HEK293 (cell line): ENCODE data around the gene RAB17.
"Not testable (repeated sequence)": the region's sequence is repeated elsewhere in the genome, so short reads cannot be mapped to it uniquely, and the experiment has no call there.

Source experiments
- CTCF ChIA-PET: fragments of 350-600 bp; formaldehyde crosslinking; extraction: SDS; loops from one replicate; lab custom pipeline; 2021; ENCODE audit warnings: antibody characterized with exemption; lab: Yijun Ruan, JAX
- POLR2A ChIA-PET: fragments of 300-600 bp; formaldehyde crosslinking; extraction: SDS; loops from one replicate; lab custom pipeline; 2020; ENCODE audit warnings: antibody characterized with exemption, inconsistent platforms; lab: Yijun Ruan, JAX
- H3K27ac ChIP-seq: fragments of 200-500 bp; sonication (Bioruptor generic); 2 replicates; pipeline ENCODE4 v1.5.1; 2014; ENCODE audit warnings: low read depth, low read length, control low read depth, inconsistent platforms; ENCODE audit errors: extremely low read depth
- H3K36me3 ChIP-seq, 2 experiments: fragments of 200-500 bp in 1 of 2; sonication (Bioruptor generic) in 1 of 2; 1 replicate in 1 of 2; 2 replicates in 1 of 2; pipeline ENCODE4 v1.5.1; 2014 to 2017; ENCODE audit warnings: inconsistent platforms in 2 of 2, low read length in 2 of 2; ENCODE audit not compliant: control insufficient read depth in 2 of 2, insufficient read depth in 1 of 2
- H3K4me1 ChIP-seq: fragments of 200-500 bp; sonication (Bioruptor generic); 2 replicates; pipeline ENCODE4 v1.5.1; 2014; ENCODE audit warnings: mild to moderate bottlenecking, low read length, inconsistent platforms; ENCODE audit not compliant: control insufficient read depth, insufficient read depth
- H3K4me3 ChIP-seq: 2 replicates; pipeline ENCODE4 v1.5.1; 2011; ENCODE audit warnings: low read depth, mild to moderate bottlenecking, control low read depth, low read length, moderate library complexity
- H3K9me3 ChIP-seq: fragments of 200-500 bp; sonication (Bioruptor generic); 2 replicates; pipeline ENCODE4 v1.5.1; 2014; ENCODE audit warnings: low read depth, low read length, inconsistent platforms; ENCODE audit not compliant: control insufficient read depth, insufficient read depth
- EGR2 ChIP-seq: fragments of 450-650 bp; formaldehyde crosslinking; IDR thresholded peaks from 2 replicates; pipeline ENCODE4 v1.5.1; 2016; ENCODE audit warnings: low read depth, missing biosample characterization, missing genetic modification characterization
- ZFHX2 ChIP-seq: fragments of 450-650 bp; formaldehyde crosslinking; conservative IDR thresholded peaks from 2 replicates; pipeline ENCODE4 v1.5.1; 2016; ENCODE audit warnings: missing biosample characterization, missing genetic modification characterization
- ZIC2 ChIP-seq: fragments of 450-650 bp; formaldehyde crosslinking; IDR thresholded peaks from 2 replicates; pipeline ENCODE4 v1.5.1; 2016; ENCODE audit warnings: missing biosample characterization, missing genetic modification characterization
- ZNF121 ChIP-seq: fragments of 450-650 bp; formaldehyde crosslinking; IDR thresholded peaks from 2 replicates; pipeline ENCODE4 v1.5.1; 2016; ENCODE audit warnings: missing biosample characterization, missing genetic modification characterization
- ZNF140 ChIP-seq: fragments of 450-650 bp; formaldehyde crosslinking; IDR thresholded peaks from 2 replicates; pipeline ENCODE4 v1.5.1; 2016; ENCODE audit warnings: missing biosample characterization, missing genetic modification characterization
- ZNF146 ChIP-seq: fragments of 450-650 bp; formaldehyde crosslinking; IDR thresholded peaks from 2 replicates; pipeline ENCODE4 v1.5.1; 2016; ENCODE audit warnings: missing biosample characterization, missing genetic modification characterization
- ZNF335 ChIP-seq: fragments of 450-650 bp; formaldehyde crosslinking; conservative IDR thresholded peaks from 2 replicates; pipeline ENCODE4 v1.5.1; 2016; ENCODE audit warnings: missing biosample characterization, missing genetic modification characterization
- ZNF529 ChIP-seq: fragments of 450-650 bp; formaldehyde crosslinking; IDR thresholded peaks from 2 replicates; pipeline ENCODE4 v1.5.1; 2017; ENCODE audit warnings: missing genetic modification characterization, missing biosample characterization; ENCODE audit not compliant: insufficient replicate concordance
- ZNF664 ChIP-seq: fragments of 450-650 bp; formaldehyde crosslinking; IDR thresholded peaks from 2 replicates; pipeline ENCODE4 v1.5.1; 2016; ENCODE audit warnings: missing biosample characterization, missing genetic modification characterization
- TF ChIP-seq, protein P1 (sequence below): fragments of 450-650 bp; formaldehyde crosslinking; IDR thresholded peaks from 2 replicates; pipeline ENCODE4 v1.5.1; 2016; ENCODE audit warnings: missing biosample characterization, missing genetic modification characterization
- TF ChIP-seq, protein P2 (sequence below): fragments of 450-650 bp; formaldehyde crosslinking; IDR thresholded peaks from 2 replicates; pipeline ENCODE4 v1.5.1; 2016; ENCODE audit warnings: missing biosample characterization, missing genetic modification characterization
- TF ChIP-seq, protein P3 (sequence below): fragments of 450-650 bp; formaldehyde crosslinking; IDR thresholded peaks from 2 replicates; pipeline ENCODE4 v1.5.1; 2016; ENCODE audit warnings: missing biosample characterization, missing genetic modification characterization

The RAB17 gene

DNA sequence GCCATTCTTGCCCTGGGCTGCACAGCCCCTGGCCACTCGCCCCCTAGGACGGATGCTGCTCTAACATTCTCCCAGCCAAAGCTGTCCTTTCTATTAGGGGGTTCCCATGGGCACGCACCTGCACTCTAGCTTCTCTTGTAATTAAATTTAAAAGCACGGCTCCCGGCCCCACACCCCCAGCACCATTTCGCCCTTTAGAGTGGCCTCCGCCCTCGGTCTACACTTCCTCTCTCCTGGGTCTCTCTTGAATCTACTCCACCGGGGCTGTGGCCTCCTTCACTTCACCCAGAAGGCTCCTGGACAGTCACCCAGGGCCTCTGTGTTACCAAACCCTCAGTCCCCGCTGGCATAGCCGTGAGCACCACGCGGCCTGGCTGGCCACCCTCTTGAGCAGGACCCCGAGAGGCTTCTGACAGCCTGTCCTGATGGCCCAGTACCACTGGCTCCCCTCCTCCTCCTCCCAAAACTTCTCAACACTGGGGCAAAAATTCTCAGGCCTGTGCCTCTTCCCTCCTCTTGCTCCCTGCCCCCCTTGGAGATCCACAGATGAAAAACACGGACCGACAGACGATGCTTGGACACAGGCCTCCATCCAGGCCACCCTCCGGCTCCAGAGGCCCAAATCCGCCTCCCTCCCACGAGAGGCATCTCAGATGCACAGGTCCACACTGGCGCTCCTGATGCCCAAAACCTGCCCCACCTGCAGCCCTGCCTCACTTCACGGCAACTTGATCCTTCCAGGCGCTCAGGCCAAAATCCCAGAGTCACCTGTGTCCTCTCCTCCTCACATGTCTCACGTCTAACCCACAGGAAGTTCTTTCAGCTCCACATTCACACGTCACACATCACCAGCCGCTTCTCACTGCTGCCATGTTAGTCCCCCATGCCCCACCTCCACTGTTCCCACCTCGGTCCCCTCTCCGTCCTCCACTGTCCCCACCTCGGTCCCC is 6.9 kb upstream of the RAB17 start:
- Histone ChIP-seq H3K9me3 (no peaks in the 10 kb centered on the region), H3K27ac (no peak overlapping the region), H3K36me3 (no peaks in the 10 kb centered on the region), H3K4me1 (peaks cover 7% of the 10 kb centered on the region; the same call in 1 of the 2 replicates), H3K4me3 (no peak overlapping the region)
- CTCF ChIA-PET = no interaction called here
- POLR2A ChIA-PET = no interaction called here
- TF ChIP-seq, protein P1, sequence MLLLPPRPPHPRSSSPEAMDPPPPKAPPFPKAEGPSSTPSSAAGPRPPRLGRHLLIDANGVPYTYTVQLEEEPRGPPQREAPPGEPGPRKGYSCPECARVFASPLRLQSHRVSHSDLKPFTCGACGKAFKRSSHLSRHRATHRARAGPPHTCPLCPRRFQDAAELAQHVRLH (tag by site-specific recombination) = no peak
- 0 out of 2 replicates have a peak, but pooled peaks have one; percentile 26 for TF ChIP-seq ZNF335 (tag by site-specific recombination)

DNA sequence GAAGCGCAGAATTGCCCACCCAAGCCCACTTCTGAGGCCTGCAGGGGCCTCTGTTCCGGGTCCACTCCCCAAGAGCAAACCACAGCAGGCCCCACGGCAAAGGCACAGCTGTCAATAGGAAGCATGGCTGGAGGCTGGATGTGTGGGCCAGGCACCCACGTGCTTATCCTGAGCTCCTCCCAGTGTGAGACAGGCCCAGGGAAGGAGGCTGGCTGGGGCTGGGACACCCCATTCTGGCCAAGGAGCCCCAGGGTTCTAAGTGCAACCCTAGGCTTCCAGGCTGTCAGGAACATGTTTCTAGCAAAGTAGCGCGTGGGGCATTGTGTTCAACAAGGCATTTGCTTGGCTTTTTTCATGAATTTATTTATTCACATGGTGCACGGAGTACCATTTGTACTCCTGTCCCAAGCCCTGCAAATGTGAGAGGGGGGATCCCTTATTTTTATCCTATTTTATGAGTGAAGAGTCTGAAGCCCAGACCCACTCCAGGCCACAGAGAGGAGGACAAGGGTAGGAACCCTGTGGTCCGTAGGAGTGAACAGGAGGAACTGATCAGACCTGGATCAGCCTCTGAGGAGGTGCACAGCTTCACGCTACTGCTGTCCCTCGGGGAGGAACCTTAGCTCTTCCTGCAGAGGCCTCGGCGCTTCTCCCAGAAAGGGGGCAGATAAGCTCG is 6.1 kb upstream of the RAB17 start:
- peaks cover 7% of the 10 kb centered on the region; the same call in 1 of the 2 replicates for H3K4me1 ChIP-seq
- H3K27ac ChIP-seq = no peak overlapping the region
- no peaks in the 10 kb centered on the region for H3K36me3 ChIP-seq
- POLR2A ChIA-PET = no interaction called here
- H3K4me3 ChIP-seq = no peak overlapping the region
- CTCF ChIA-PET = interaction anchor here (0.6 kb wide), 1 partner anchor 106 kb away, joined by 4 read pairs; no protein-coding TSS in a partner anchor
- H3K9me3 ChIP-seq = no peaks in the 10 kb centered on the region
- TF ChIP-seq ZNF140 (tag by site-specific recombination) (no peak), ZFHX2 (tag by site-specific recombination) (peak; percentile 18; the same call in 1 of the 2 replicates), ZIC2 (tag by site-specific recombination) (0 out of 2 replicates have a peak, but pooled peaks have one; percentile 6), ZNF529 (tag by site-specific recombination) (no peak), EGR2 (tag by site-specific recombination) (peak; percentile 39; the same call in 1 of the 2 replicates), ZNF146 (tag by site-specific recombination) (no peak)
- TF ChIP-seq, protein P2, sequence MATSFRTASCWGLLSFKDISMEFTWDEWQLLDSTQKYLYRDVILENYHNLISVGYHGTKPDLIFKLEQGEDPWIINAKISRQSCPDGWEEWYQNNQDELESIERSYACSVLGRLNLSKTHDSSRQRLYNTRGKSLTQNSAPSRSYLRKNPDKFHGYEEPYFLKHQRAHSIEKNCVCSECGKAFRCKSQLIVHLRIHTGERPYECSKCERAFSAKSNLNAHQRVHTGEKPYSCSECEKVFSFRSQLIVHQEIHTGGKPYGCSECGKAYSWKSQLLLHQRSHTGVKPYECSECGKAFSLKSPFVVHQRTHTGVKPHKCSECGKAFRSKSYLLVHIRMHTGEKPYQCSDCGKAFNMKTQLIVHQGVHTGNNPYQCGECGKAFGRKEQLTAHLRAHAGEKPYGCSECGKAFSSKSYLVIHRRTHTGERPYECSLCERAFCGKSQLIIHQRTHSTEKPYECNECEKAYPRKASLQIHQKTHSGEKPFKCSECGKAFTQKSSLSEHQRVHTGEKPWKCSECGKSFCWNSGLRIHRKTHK = no peak
- TF ChIP-seq, protein P3, sequence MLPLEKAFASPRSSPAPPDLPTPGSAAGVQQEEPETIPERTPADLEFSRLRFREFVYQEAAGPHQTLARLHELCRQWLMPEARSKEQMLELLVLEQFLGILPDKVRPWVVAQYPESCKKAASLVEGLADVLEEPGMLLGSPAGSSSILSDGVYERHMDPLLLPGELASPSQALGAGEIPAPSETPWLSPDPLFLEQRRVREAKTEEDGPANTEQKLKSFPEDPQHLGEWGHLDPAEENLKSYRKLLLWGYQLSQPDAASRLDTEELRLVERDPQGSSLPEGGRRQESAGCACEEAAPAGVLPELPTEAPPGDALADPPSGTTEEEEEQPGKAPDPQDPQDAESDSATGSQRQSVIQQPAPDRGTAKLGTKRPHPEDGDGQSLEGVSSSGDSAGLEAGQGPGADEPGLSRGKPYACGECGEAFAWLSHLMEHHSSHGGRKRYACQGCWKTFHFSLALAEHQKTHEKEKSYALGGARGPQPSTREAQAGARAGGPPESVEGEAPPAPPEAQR = no peak

DNA sequence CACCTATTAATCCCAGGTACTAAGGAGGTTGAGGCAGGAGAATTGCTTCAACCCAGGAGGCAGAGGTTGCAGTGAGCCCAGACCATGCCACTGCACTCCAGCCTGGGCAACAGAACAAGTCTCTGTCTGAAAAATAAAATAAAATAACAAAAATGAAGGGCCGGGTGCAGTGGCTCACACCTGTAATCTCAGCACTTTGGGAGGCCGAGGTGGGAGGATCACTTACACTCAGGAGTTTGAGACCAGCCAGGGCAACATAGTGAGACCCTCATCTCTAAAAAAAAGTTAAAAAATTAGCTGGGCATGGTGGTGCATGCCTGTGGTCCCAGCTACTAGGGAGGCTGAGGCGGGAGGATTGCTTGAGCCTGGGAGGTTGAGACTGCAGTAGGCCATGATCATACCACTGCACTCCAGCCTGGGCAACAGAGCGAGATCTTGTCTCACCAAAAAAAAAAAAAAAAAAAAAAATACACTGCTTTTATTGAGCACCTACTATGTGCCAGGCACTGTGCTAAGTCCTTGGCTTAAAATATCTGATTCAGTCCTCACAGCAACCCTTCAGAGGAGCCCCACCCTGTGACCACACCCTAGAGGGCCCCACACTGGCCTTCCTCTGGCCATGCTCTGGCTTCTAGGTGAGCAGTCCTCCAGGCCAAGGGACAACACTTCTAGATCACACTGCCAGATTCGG is 5.4 kb upstream of the RAB17 start:
- CTCF ChIA-PET = interaction anchor here (0.6 kb wide), 1 partner anchor 107 kb away, joined by 4 read pairs; no protein-coding TSS in a partner anchor
- POLR2A ChIA-PET = not testable (repeated sequence)

More for the DNA sequence above, 5.4 kb upstream of the RAB17 start:
- not testable (repeated sequence) for H3K36me3 ChIP-seq, H3K4me3 ChIP-seq, H3K4me1 ChIP-seq, H3K9me3 ChIP-seq, H3K27ac ChIP-seq
- TF ChIP-seq ZNF664 (tag by site-specific recombination) = peak; percentile 64; the same call in 1 of the 2 replicates
- peak; percentile 42; the same call in 1 of the 2 replicates for TF ChIP-seq ZNF121 (tag by site-specific recombination)
